NB4 (cell line): ENCODE measurements around the gene RAP1GAP.

ENCODE experiments used
- DNase-seq: peaks from one replicate; pipeline ENCODE4 v3.0.0; 2010; ENCODE audit warnings: low read depth
- H3K4me3 ChIP-seq: one replicate; pipeline ENCODE4 v1.5.1; 2011; ENCODE audit warnings: mild to moderate bottlenecking, low read depth, low read length, moderate library complexity
- CTCF ChIP-seq: IDR thresholded peaks from one replicate; pipeline ENCODE4 v1.5.1; 2012; ENCODE audit warnings: low read depth, low read length
- MAX ChIP-seq: IDR thresholded peaks from 2 replicates; pipeline ENCODE4 v1.6.1; 2011; ENCODE audit warnings: low read depth, low read length
- MYC ChIP-seq: IDR thresholded peaks from 2 replicates; pipeline ENCODE4 v1.6.1; 2011; ENCODE audit warnings: low read depth, low read length
- POLR2A ChIP-seq: IDR thresholded peaks from 2 replicates; pipeline ENCODE4 v1.6.1; 2011; ENCODE audit warnings: mild to moderate bottlenecking; ENCODE audit not compliant: insufficient read length; ENCODE audit errors: extremely low read depth

RAP1GAP gene

GRCh38 chr1:21620496-21620895 lies 48.7 kb downstream of the RAP1GAP start:
- H3K4me3 ChIP-seq: no peak overlapping the region
- TF ChIP-seq MYC (no peak), POLR2A (no peak), CTCF (no peak)
- no peak for DNase-seq

GRCh38 chr1:21620011-21620410 lies 49.1 kb downstream of the RAP1GAP start:
- no peak for DNase-seq

GRCh38 chr1:21619375-21619947 lies 49.7 kb downstream of the RAP1GAP start:
- TF ChIP-seq MAX: no peak
- TF ChIP-seq MYC: no peak
- TF ChIP-seq POLR2A: no peak
- TF ChIP-seq CTCF: no peak
- no peak overlapping the region for H3K4me3 ChIP-seq
- DNase-seq: no peak

More at GRCh38 chr1:21620011-21620410, 49.1 kb downstream of the RAP1GAP start:
- no peak overlapping the region for H3K4me3 ChIP-seq
- TF ChIP-seq MYC: no peak
- no peak for TF ChIP-seq CTCF
- TF ChIP-seq MAX: no peak
- TF ChIP-seq POLR2A: no peak

- no peak for DNase-seq
- H3K4me3 ChIP-seq: no peak overlapping the region
- no peak for TF ChIP-seq MYC
- TF ChIP-seq POLR2A: no peak
- no peak for TF ChIP-seq MAX
- TF ChIP-seq CTCF: no peak
These were observed 50.4 kb downstream of the RAP1GAP start for GRCh38 chr1:21618561-21619374.

- no peak for DNase-seq
- no peak for TF ChIP-seq CTCF
- no peak for TF ChIP-seq MAX
- TF ChIP-seq MYC: no peak
- TF ChIP-seq POLR2A: no peak
These were observed 51.1 kb downstream of the RAP1GAP start for GRCh38 chr1:21618059-21618458.

More at GRCh38 chr1:21618059-21618458, 51.1 kb downstream of the RAP1GAP start:
- no peak overlapping the region for H3K4me3 ChIP-seq
